Dedifferentiated amniotic fluid mesenchymal stem cell (primary cell): ENCODE results near the gene NUB1.

ENCODE experiments used
- DNase-seq: peaks from one replicate; pipeline ENCODE4 v3.0.0-alpha.2; 2016; ENCODE audit errors: extremely low spot score

Gene NUB1

DNA sequence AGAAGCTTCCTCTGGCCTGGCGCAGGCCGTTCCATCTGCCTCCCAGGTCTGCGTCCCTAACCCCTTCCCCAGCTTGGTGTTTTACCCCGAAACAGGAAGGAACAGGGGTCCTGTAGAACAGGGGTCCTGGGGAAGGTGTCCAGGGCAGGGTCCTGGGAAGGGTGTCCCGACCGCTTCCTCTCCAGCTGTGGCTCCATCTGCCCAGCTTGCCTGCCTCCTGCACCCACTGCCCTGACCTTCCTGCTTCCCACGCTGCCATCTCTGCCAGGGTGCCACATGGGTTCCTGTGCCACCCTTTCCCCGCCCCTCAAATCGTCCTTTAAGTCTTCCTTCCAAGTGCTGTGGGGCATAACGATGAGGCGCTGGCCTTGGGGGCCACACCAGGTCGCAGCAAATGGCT is 35.8 kb downstream of the NUB1 start:
- DNase-seq = no peak

DNA sequence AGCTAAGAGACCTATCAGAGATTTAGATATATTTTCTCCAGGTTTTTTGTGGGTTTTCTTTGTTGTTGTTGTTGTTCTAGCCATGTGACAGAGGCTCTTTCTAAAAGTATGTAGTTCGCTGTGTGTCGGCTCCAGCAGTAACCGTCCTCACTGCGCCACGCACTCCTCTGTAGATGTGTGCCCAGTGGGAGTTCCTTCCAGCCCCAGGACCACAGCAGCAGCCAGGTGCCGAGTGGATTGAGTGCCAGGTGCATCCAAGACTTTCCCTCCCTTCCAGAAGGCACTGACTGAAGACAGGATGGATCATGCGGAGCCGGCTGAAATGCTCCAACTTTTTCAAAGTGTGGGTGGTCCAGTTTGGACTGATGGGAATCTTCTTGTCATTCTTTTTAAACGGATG is 36.4 kb downstream of the NUB1 start:
- no peak for DNase-seq

DNA sequence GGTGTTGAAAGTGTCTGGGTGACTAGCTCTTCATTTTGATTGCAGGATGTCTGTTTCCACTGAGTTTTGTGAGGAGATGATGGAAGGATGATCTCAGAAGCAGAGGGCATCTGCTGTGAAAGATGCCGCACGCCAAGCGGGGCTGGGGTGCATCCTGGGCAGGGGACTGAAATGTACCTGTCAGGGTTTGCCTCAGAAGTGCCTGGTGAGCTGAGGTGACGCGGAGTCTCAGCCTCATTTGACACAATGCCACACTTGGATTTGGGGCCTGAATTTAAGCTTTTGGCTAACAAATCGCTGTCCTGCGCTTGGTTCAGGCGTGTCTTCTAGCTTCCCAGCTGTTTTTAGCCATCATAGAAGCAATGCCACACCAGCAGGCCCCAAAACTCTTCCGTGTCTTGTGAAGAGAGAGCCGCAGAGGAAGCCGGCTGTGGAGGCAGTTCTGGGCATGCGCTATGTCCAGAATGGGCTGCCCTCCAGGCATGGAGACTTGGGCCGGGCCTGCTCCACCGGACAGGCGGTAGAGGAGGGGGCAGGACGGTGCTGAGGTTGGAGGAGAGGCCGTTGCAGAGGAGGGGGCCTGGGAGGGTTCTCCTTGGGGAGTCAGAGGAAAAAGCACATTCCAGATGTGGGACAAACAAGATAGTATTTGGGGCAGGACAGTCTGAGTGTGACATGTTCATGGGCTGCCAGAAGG is 37.0 kb downstream of the NUB1 start:
- DNase-seq = no peak

DNA sequence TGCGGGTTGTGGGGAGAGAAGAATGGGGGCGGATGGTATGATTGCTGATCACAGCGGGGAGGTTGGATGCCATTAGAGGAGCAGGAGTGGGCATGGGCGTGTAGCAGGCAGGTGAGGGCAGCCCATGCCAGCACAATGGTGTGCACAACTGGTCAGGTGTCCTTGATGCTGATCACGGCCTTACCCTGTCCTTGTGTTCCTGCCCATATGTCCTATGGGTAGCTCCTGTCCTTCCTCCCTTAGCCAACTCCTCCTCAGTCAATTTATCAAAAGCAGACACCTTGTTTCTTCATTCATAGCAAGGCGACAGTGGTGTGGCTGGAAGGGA is 37.5 kb downstream of the NUB1 start:
- no peak for DNase-seq

DNA sequence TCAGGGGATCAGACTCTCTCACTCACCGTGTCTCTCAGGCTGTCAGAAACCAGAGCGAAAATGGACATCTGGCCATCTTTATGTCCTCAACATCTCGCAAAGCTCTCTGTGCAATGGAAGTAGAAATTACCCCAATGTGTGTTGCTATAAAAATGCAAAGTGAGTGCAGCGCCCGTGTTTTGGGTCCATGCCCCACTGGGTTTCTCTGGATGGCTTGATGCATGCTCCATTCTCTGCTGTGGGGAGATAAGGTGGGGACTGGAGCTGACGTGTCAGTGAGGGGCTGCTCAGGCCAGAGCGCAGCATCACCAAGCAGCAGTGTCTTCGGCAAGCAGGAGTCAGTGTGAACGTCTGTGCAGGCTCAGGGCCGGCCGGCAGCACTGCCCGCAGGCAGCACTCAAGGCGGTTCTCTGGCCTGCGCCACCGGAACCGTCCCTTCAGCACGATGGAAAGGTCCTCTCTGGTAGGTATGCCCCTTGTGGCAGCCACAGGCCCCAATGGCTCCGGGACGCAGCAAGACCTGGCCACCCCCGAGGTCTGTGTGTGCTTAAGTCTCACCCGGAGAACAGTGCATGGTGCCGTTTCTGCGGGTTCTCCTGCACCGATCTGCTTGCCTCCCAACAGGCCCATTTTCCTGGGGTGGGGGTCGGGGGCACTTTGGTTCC is 38.1 kb downstream of the NUB1 start:
- no peak for DNase-seq

DNA sequence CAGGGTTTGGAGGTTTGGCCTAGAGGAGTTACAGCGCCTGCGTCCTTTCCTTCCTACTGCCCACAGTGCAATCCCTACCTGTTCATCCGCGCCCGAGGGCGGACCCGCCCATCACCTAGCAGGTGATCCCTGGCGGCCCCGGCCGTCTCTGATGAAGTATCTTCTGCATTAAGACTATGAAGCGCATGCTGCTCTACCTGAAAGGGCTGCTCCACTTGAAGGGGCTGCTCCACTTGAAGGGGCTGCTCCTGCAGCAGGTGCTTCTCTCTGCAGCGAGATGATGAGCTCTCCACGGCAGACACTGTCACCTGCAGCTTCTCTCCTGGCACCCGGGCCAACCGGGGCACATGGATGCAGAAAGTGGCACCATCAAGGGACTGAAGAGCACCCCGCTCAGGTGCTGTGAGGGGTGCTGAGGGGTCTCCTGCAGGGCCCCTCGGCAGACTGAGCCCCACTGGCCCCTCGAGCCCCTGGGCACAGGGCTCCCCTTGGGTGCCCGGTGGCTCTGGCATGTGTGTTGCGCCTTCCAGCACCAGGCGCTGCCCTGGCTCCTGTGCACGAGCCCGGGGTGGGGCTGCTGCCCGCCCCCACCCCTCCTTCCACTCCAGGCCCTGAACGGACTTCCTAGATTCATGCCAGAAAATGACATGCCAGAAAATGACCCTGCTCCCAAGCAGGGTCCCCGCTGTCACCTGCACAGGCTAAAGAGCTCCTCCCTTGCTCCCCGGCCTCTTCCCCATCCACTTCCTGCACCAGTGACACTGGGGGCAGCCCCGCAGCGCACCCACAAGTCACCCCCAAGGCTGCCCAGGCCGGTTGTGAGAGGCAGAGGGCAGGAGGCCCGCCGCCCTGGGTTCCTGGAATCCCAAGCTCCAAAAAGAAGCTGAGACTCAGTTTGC is 38.8 kb downstream of the NUB1 start:
- no peak for DNase-seq

DNA sequence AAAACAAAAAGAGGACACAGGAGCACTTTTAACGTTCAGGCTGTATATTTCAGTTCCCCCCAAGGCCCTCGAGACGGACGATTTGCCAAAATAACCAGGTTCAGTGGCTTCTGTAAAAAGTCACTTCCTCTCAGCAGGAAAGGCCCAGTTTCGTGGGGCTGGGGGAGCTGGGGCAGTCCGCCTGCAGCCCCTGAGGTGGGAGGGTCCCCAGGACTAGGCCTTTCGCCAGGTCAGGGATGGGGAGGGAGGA is 39.4 kb downstream of the NUB1 start:
- DNase-seq = no peak

DNA sequence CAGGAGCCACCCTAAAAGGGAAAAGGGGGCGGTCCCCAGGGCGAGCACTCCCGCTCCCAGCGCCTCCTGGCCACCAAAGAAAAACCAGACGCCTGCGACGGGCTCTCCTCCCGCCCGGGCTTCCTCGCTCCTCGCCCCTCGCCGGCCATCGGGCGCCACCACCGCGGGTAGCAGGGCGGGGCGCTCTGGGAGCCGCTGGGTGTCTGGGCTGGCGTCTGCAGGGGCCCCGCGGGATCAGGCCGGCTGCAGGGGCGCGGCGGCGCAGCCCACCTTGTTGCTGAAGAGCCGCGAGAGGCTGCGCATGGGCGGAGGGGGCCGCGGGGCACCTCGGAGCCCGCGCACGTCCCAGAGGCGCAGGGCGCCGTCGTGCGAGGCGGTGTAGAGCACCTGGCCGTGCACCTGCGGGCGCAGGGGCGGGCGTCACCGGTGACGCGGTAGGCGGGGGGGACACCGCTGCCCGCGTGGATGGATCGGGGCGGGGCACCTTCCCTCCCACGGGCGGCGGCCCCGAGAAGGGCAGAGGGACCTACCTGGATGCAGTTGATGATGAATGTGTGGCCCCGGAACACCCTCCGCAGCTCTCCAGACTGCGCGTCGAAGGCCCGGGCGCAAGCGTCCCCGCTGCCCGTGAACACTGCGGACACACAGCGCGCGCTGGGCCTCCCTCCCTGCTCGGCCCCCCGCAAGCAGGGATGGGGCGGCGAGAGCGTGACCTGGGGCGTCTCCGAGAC is 39.9 kb downstream of the NUB1 start:
- no peak for DNase-seq

DNA sequence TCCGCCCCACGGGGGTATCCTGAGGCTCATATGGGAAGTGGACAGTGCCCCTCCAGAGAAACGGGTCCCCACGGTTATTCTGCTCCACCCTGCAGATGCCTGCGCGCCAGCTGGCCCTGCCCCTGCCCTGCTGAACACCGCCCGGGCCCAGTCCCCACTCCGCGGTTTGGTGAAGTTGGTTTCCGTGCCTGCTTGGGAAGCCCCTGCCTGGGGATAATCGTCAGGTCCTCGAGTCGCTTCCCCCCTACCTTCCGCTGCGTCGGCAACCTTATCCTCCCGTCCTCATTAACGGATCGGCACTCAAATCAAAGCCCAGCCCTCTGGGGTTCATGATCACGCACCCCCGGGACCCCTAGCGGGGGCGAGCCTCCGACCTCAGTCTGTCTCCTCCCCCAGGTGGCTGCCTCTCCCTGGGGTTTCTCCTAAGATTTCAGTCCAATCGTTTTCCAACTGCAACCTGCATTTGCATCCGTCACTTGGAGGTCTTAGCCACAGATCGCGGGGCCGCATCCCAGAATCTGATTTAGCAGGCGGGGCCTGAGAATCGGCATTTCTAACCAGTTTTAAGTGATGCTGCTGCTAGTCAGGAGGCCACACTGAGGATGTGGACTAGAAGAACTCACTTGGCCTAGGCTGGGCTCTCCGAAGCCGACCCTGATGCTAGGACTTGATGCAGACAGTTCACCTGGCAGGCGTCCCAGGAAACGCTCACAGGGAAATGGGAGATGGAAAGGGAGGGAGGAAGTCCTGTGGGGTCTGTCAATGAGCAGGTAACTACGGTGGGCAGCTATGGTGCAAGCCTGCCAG is 40.7 kb downstream of the NUB1 start:
- DNase-seq = no peak

DNA sequence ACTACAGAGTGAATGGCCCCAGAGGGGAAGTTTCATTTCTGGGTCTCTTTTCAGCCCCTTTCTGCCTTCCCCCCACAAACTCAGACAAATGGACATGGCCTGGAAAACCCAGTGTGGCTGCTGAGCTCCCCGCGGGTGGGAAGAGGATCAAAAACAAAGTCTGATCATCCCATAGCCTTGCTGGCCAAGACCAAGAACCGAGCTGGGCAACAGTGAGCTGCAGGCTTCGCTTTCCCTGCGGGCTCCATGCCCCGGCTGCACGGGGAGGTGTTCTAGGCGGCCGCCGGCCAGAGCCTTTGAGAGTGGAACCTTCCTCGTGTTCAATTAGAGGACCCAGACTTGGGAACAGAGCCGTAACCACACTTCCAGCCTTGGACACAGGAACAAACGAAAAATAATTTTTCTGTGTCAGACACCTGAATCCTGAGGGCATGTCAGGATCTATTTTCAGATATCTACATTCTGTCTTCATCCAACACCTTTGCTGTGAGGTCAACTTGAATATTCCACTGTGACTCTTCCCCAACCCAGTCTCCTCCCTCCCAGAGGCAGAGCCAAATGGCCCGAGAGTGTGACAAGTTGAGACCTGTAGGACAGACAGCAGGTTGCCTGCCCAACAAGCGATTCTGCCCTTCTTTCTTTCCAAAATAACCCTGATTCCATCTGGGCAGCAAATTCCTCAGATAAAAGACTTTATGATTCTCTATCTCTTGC is 42.2 kb downstream of the NUB1 start:
- no peak for DNase-seq

DNA sequence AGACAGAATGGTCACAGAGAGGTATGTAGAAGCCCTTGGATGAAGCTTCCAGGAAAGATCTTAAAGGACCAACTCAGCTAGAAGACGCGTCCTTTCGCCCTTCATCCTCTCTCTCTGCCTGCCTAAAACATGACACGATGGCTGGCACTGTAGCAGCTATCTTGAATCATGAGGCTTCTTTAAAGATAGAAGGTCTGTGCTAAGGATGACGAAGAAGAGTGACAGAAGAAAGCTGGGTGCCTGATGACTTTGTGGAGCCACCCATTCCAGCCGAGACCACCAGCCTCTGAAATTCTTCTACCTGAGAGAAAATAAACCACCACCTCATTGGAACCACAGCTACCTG is 42.7 kb downstream of the NUB1 start:
- no peak for DNase-seq

DNA sequence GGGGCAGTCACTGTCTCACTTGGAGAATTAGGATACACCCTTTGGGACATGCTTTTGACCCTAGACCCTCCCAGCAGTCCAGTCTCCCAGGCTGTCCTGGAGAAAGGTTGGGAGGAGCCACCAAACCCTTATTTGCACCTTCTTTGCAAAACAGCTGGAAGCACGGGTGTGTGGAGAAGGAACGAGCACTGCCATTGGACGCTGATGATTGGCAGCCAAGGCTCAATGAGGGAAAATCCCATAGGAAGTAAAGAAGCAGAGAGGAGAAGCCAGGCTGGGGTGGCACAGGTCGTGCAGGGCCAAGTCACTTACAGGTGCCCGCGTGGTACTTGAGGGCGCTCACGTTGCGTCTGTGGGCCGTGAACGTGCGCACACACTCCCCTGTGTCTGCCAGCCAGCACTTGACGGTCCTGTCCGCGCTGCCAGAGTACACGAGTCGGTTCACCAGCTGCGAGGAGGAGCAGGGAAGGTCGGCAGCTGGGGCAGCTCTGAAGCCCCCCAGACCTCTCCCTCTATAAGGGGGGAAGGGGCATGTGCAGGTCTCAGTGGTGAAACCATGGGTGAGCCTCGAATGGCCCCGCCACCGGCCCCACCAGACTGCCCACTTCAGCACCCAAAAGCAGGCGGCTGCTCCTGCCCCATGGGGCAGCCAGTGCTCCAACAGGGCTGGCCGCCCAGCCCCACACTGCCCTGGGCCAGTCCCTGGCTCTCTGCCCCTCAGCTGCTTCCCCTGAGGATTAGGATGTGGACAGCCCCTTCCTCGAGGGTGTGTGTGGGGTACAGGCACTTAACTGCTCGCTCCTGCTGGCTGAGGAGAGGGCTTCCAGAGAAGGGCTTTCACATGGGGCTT is 43.4 kb downstream of the NUB1 start:
- DNase-seq = no peak

DNA sequence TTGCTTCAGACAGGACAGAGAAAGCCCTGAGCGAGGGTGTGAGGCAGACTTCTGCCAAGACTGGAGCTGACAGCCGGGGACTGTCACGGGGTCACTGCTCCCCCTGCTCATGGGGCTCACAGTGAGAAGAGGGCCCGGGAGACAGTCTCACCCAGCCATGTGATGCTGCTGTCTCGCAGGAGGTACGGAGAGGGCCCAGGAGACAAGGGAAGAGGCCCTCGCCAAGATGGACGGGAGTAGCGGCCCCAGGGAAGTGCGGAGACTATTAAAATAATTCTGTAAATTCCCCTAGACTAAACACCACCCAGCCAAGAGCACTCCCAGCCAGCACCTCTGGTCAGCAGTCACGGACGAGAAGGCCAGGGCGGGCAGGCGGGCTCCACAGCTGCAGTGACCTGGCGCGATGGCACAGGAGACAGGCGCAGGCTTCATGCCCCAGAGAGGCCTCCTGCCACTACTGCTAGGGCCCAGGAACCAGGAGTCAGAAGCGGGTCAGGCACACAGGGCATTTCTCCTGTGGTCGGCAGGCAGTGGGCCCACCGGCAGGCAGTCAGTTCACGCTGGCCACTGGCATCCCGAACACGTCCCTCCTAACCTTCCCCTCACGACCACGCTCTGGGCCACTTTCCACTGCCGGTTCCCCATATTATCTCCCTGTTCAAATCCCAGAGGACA is 44.2 kb downstream of the NUB1 start:
- no peak for DNase-seq

DNA sequence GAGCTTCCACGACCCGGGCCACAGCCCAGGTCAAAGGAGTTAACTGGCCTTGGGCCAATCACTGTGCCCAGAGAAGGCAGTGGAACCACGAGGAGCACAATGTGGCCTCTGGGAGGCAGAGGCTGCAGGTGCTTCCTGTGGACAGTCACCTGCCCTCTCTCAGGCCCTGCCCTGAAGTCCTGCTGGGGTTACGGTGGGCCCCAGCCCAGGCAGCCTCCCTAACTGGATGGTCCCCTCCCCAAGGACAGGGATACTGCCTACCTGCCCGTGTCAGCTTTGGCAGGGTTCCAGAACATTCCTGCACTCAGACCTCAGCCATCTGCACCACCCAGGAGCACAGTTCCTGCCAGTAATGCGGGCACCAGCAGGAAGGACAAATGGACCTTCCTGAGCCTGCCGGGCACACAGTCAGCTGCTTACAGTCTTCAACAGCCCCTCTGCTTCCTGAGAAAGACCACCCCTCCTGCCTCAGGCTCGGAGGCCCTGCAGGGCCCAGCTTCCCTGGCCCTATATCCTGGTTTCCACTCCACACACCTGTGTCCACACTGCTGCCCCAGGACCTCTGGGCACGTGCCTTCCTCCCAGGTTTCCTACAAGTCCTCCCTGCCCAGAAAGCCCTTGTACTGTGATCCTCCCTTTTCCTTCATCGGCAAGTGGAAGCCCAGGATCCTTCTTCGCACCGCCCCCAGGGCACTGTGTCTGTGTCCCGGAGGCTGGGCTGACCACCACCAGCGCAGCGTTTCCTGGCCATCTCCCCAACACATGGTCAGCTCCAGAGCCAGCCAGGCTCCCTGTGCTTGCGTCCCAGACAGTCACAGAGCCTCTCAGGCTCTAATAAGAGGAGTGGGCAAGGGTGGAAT is 44.9 kb downstream of the NUB1 start:
- no peak for DNase-seq

DNA sequence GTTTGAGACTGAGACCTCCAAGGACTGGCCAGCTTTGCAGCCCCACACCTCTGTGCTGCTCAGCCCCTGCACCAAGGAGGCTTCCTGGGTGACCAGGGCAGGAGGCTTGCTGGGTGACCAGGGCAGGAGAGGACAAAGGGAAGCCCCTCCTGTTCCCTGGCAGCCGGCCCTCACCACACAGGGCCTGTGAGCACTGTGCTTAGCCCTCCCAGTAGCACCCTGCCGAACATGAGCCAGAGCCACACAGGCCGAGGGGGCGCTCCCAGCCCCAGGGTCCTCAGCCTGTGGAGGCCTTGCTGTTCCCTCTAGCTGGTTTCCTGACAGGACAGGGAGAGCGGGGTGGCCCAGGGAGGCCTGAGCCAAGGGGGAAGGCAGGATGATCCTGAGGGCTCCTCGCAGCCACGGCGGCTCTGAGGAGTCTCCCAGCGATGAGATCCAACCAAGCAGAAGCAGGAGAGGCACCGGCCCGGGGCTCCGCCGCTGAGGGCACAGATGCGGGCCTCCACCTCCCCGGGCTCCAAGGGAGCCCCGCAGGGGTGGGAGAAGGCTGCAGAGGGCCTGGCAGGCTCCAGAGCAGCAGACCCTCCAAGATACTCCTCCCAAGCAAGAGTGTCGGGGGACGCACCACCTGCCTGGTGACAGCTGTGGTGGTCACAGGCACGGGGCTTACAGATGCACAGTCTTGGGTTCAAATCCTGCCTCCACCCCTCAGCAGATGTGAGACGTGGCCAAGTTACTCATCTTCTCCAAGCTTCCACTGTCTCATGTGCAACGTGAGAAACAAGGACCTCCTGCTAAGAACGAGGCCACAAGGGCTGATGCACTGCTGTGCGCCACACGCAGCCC is 45.8 kb downstream of the NUB1 start:
- no peak for DNase-seq

DNA sequence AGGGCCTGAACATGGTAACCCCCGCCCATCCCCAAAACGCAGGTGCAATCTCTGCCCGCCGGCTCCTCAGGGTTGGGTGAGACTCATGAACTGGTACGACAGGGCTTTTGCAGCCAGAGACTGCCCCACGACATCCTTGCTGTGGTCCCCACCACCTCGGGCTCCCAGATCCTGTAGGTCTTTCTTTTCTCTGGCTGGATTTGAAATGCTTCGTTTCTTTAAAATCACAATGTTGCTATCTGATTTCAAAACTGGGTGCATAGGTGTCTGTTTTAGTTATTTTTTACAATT is 46.3 kb downstream of the NUB1 start:
- DNase-seq = no peak

DNA sequence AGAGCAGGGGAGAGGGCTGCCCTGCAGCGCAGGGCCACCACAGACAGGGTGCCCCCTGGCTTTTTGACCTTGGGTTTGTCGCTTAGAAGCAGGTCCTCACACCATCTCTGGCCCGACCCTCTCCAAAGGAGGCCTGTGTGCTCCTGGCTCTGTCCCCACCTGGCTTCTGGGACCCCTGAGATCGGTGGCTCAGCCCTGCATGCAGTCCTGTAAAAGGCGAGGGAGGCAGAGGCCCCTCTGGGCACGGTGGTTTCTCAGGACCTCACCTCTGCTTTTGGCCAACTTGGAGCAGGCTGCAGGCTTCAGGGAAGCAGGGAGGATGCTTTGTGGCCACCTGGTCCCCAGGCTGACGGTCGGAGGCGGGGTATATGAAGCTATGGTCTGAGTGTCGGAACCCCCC is 46.8 kb downstream of the NUB1 start:
- no peak for DNase-seq
